G401 (cell line): ENCODE measurements around the gene KDM4D. TPM values are rescaled to one million over a fixed set of nuclear protein-coding genes. Genes with fewer than 3 reads are reported as not detected.

Experiments
- DNase-seq: peaks from one replicate; pipeline ENCODE4 v3.0.0-alpha.2; 2015; ENCODE audit warnings: low spot score
- in situ Hi-C: cut with HindIII; loops from 2 replicates; pipeline ENCODE4 v1.10.0; 2016; ENCODE audit warnings: low sequenced_read_pairs, mixed read lengths
- total RNA-seq: library from RNA; depleted of rRNA; stranded (reverse); fragments of >200 nt; shearing (Covaris generic); gene quantifications from 2 replicates; pipeline ENCODE4 v1.2.3, GENCODE V29; 2014

KDM4D gene
- total RNA-seq, 1 experiment from 2014 or later, result 4.9 TPM

- no peak for DNase-seq
- in situ Hi-C loops, result no loop called here
Measured at GRCh38 chr11:94954753-94955152, 18.8 kb upstream of the KDM4D start.

DNA sequence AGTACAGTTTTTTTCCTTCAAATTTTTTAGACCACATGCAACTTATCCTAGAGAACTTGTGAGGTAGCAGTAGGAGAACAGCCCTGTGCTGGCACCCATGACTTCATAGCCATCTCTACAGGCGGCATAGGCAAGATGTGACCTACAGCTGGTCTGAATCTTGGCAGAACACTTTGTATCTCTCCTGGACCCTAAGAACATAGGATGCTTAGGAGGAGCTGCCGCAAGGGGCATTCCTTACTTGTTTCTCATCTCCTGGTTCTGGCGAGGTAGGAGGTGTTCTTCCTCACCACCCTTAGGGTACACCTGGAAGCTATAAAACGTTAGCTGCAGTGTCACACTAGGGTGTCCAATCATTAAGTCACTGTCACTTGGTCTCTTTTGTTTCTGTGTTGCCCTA lies 16.5 kb upstream of the KDM4D start:
- no peak for DNase-seq
- in situ Hi-C loops, result no loop called here

GRCh38 chr11:94958121-94958696 lies 15.3 kb upstream of the KDM4D start:
- in situ Hi-C loops, result no loop called here
- peak; percentile 13 for DNase-seq

DNA sequence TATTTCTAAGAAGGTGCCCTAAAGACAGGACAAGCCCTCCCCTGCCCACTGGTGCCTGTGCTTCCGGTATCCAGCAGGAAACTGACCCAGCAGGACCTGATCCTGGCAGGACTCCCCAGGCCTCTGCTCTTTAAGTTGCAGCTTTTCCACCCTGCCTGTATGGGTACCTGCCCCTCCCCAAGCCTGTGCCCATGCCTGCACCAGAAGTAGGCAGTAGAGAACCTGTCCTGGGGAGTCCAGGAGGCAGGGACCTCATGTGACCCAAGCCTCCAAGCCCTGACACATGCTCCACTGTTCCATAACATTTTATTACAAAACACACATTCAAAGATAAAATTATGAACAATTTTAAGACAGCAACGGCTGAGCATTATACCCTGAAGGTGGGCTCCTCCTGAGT lies 14.3 kb upstream of the KDM4D start:
- in situ Hi-C loops, result no loop called here
- DNase-seq, result no peak

GRCh38 chr11:94960488-94960887 lies 13.0 kb upstream of the KDM4D start:
- DNase-seq, result no peak
- in situ Hi-C loops, result no loop called here

- in situ Hi-C loops, result no loop called here
- no peak for DNase-seq
Measured at GRCh38 chr11:94961255-94961654, 12.3 kb upstream of the KDM4D start.

DNA sequence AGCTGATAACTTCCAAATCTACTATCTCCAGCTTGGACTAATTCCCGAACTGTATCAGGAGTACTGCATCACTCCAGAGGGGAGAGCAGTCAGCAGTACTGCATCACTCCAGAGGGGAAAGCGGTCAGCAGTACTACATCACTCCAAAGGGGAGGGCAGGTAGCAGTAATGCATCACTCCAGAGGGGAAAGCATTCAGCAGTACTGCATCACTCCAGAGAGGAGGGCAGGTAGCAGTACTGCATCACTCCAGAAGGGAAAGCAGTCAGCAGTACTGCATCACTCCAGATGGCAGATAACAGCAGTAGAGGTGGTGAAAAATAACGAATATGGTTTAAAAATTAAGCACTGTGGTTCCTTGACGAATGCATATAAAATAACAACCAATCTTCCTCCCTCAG lies 8.6 kb upstream of the KDM4D start:
- no peak for DNase-seq
- in situ Hi-C loops, result no loop called here

- DNase-seq, result peak; percentile 33
- in situ Hi-C loops, result no loop called here
Measured at GRCh38 chr11:94968334-94968958, 5.1 kb upstream of the KDM4D start.

GRCh38 chr11:94972700-94973098 lies 810 bp upstream of the KDM4D start:
- in situ Hi-C loops, result no loop called here

DNA sequence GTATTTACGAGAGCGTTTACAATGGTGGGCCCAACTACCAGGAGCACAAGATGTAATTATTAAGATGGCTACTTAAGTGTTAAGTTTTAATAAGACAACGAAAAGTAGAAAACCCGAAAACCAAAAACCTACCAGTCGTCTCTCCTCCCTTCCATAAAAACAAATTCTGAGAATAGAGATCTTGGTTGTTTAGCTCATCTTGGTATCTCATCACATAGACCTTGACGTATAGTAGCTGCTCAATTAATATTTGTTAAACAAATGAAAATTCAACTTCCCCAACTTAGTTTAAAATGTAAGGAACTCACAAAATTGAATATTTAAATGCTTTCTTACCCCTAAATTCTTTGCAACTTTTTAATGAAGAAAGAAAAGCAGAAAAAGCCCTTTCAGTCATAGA lies 669 bp downstream of the KDM4D start:
- no peak for DNase-seq
- in situ Hi-C loops, result no loop called here

More at GRCh38 chr11:94972700-94973098, 810 bp upstream of the KDM4D start:
- DNase-seq, result no peak

GRCh38 chr11:94975599-94975998 lies 2.1 kb downstream of the KDM4D start:
- in situ Hi-C loops, result no loop called here
- no peak for DNase-seq

GRCh38 chr11:94987378-94987777 lies 13.9 kb downstream of the KDM4D start:
- no peak for DNase-seq
- in situ Hi-C loops, result no loop called here

DNA sequence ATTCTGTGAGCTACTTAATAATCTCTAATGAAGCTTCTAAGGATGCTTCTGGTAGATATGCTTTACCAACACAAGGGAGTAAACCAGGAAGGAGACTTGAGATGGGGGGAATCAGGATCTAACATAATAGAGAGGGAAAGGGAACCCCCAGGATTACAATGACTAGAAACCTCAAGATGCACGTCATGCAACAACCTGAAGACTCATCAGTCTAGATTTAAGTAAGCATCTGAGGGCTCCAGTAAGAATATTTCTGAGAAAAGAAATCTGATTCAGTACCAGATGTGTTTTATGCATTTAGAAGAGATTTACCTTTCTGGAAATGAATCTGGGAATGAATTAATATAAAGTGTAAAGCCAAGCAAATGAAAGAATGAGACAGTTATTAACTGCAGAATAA lies 15.2 kb downstream of the KDM4D start:
- in situ Hi-C loops, result no loop called here
- DNase-seq, result no peak

GRCh38 chr11:94993400-94993943 lies 20.0 kb downstream of the KDM4D start:
- in situ Hi-C loops, result no loop called here
- no peak for DNase-seq

GRCh38 chr11:94997437-94997836 lies 23.9 kb downstream of the KDM4D start:
- no peak for DNase-seq
- in situ Hi-C loops, result no loop called here

- DNase-seq, result no peak
- in situ Hi-C loops, result no loop called here
Measured at GRCh38 chr11:94998285-94998684, 24.8 kb downstream of the KDM4D start.

DNA sequence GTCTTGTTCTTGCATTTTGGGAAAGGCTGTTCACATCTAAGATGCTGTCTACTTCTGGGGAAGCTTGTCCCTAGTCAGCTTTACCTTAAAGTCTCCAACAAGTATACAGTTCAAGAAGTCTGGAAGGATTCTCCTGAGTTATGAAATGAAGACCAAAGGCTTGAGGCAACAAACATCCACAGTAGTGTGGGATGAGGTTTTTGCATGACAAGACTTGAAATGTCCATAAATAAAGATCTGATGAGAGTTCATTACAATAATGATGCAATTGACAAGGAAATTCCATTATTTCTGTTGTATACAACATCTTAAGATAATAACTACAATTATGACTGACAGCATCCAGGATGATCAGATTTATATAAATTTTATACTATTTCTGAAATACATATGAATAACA lies 30.2 kb downstream of the KDM4D start:
- in situ Hi-C loops, result no loop called here
- no peak for DNase-seq

DNA sequence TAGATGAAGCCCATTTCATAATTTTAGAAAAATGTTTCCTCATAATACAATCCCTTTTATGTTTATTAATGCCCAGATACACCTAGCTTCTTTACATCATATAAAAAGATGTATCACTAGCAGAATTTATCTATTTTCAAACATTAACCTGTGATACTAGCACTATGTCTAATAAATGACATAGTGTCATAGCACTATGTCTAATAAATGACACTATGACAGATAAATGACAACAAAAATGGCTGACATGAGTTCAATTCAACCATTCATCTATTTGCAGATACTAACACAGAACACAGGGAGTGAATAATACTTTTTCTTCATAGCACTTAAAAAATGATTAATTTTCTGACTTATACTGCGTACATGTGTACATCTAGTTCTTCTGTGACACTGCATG lies 32.1 kb downstream of the KDM4D start:
- in situ Hi-C loops, result no loop called here
- DNase-seq, result no peak

DNA sequence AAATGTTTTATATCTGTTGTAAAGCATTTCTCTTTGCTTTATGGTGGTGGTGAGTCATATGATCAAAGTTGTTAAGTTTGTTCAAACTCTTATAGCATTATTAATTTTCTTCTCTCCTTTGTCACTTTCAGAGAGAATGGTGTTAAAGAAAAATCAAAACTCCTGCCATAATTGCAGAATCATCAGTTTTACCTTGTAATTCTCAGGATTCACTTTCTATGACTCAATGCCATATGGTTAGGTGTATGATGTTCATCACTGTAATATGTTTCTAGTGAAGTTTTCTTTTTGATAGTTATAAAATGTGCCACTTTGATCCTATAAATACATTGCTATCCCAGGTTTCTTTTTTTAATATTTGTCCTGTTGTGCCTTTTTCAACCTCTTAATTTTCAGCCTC lies 37.9 kb downstream of the KDM4D start:
- no peak for DNase-seq
- in situ Hi-C loops, result no loop called here

- peak; percentile 82 for DNase-seq
- in situ Hi-C loops, result no loop called here
Measured at GRCh38 chr11:95014184-95014821, 40.8 kb downstream of the KDM4D start.

DNA sequence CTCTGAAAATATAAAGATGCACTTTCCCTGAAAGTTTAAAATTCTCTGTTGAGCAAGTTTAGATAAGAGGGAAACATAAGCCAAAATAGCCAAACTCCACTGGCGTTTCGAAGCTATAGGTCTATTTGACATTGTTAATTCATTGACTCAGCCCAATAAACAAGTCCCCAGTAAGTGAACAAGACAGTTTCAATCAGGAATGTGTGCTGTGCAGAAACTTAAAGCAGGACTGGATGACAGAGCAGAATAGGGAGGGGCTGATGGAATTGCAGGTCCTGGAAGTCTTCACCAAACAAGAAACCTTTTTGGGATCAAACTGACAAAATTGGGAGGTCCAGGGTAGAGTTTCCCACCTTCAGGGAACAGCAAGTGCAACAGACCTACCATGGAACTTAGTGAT lies 42.6 kb downstream of the KDM4D start:
- no peak for DNase-seq
- in situ Hi-C loops, result no loop called here
